ENCODE data around the gene KIFAP3.

Gene KIFAP3

DNA sequence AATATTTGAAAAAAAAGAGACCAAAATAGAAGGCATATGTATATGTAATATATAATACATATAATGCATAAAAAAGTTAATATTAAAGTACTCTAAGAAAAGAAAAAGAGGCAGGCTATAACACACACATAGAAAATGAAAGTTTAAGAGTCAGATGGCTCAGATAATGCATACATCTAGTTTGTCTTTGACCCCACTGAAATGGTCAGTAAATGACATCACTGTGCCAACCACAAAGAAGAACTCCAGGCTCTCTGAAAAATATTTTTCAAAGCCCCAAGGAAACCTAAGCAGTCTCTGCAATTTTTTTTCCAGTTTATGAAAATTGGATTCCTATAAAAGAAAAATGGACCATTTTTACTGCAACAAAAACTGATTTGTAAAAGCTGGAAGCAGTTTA, 125.4 kb downstream of the KIFAP3 start:
- no peak overlapping the region for H4K5ac ChIP-seq (ENCODE audit: low read length)
- H3K9ac ChIP-seq (ENCODE audit: low read length): no peak overlapping the region
- no peak overlapping the region for H3K4me3 ChIP-seq (ENCODE audit: low read length)
- H4K8ac ChIP-seq (ENCODE audit: low read depth, low read length): no peak overlapping the region
- H3K23ac ChIP-seq (ENCODE audit: low read length): no peak overlapping the region
- no peak overlapping the region for H3K4me2 ChIP-seq (ENCODE audit: low read length)
- no peak overlapping the region for H2BK5ac ChIP-seq (ENCODE audit: low read length)
- H2BK120ac ChIP-seq (ENCODE audit: low read depth, low read length): no peak overlapping the region
- H3K79me2 ChIP-seq (ENCODE audit: control insufficient read depth, insufficient read depth, low read length): no peaks in the 10 kb centered on the region
- H3K4me1 ChIP-seq (ENCODE audit: control insufficient read depth, low read depth, low read length): no peaks in the 10 kb centered on the region
- H3K4ac ChIP-seq (ENCODE audit: low read depth, low read length): no peak overlapping the region
- no peak overlapping the region for H3K27ac ChIP-seq (ENCODE audit: low read depth, low read length)
- no peaks in the 10 kb centered on the region for H3K27me3 ChIP-seq (ENCODE audit: insufficient read depth, low read length, poor library complexity)
- H3K18ac ChIP-seq (ENCODE audit: low read length): no peak overlapping the region
- no peaks in the 10 kb centered on the region for H3K36me3 ChIP-seq (ENCODE audit: control insufficient read depth, insufficient read depth, low read length)
- no peaks in the 10 kb centered on the region for H3K79me1 ChIP-seq (ENCODE audit: low read length)
- DNase-seq: no peak
- no peak overlapping the region for H2AK5ac ChIP-seq (ENCODE audit: low read length)
- no peak overlapping the region for H3K56ac ChIP-seq (ENCODE audit: low read length)
- H2BK15ac ChIP-seq (replicated peaks; ENCODE audit: low read depth): no peak overlapping the region

DNA sequence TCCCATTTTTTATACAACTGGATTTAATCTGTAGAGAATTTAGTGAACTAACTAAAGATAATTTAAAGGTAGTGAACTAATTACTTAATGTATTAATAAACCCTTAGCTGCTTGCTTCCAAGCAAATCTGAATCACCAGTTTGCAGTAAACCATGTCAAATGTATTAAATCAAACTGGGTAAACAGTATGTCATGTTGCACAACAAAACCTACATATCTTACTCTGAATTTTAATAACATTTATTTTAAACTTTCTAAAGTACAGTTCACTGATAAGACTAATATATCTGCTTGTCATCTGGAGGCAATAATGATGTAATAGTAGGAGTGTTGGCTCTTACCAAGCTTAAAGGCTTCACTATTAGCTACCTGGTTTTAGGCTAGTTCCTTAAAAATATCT, 128.3 kb downstream of the KIFAP3 start:
- H3K4me1 ChIP-seq (ENCODE audit: control insufficient read depth, low read depth, low read length): no peaks in the 10 kb centered on the region
- H3K27me3 ChIP-seq (ENCODE audit: insufficient read depth, low read length, poor library complexity): no peaks in the 10 kb centered on the region
- no peak overlapping the region for H3K23ac ChIP-seq (ENCODE audit: low read length)
- H4K5ac ChIP-seq (ENCODE audit: low read length): no peak overlapping the region
- H3K4ac ChIP-seq (ENCODE audit: low read depth, low read length): no peak overlapping the region
- no peak overlapping the region for H4K8ac ChIP-seq (ENCODE audit: low read depth, low read length)
- no peak overlapping the region for H2BK15ac ChIP-seq (replicated peaks; ENCODE audit: low read depth)
- H2BK5ac ChIP-seq (ENCODE audit: low read length): no peak overlapping the region
- no peaks in the 10 kb centered on the region for H3K79me1 ChIP-seq (ENCODE audit: low read length)
- no peak overlapping the region for H2BK120ac ChIP-seq (ENCODE audit: low read depth, low read length)
- no peak for DNase-seq
- no peak overlapping the region for H3K4me3 ChIP-seq (ENCODE audit: low read length)
- no peak overlapping the region for H3K56ac ChIP-seq (ENCODE audit: low read length)
- H2AK5ac ChIP-seq (ENCODE audit: low read length): no peak overlapping the region
- H3K27ac ChIP-seq (ENCODE audit: low read depth, low read length): no peak overlapping the region
- H3K79me2 ChIP-seq (ENCODE audit: control insufficient read depth, insufficient read depth, low read length): no peaks in the 10 kb centered on the region
- no peak overlapping the region for H3K4me2 ChIP-seq (ENCODE audit: low read length)
- no peak overlapping the region for H3K9ac ChIP-seq (ENCODE audit: low read length)
- H3K18ac ChIP-seq (ENCODE audit: low read length): no peak overlapping the region
- no peaks in the 10 kb centered on the region for H3K36me3 ChIP-seq (ENCODE audit: control insufficient read depth, insufficient read depth, low read length)

DNA sequence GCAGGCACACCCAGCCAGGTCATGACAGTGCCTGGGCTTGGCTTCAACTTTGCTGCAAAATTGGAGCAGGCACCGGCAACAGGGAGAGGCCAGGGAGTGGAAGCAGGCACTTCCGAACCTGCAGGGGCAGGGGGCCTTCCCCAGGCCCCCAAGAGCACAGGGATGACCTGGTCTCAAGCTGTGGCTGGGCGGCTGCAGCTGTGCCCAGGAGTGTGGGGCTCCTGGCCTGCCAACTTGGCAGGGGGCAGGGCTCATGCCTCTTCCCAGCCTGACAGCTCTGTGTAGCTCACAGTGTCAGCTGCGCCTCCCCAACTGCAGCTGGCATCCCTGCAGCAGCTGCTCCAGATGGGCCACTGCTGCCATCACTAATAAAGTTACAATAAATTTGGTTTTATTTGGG, 129.3 kb downstream of the KIFAP3 start:
- no peak overlapping the region for H2AK5ac ChIP-seq (ENCODE audit: low read length)
- no peak overlapping the region for H3K27ac ChIP-seq (ENCODE audit: low read depth, low read length)
- no peaks in the 10 kb centered on the region for H3K4me1 ChIP-seq (ENCODE audit: control insufficient read depth, low read depth, low read length)
- H3K4ac ChIP-seq (ENCODE audit: low read depth, low read length): no peak overlapping the region
- H3K79me1 ChIP-seq (ENCODE audit: low read length): no peaks in the 10 kb centered on the region
- no peak overlapping the region for H4K5ac ChIP-seq (ENCODE audit: low read length)
- H3K4me3 ChIP-seq (ENCODE audit: low read length): no peak overlapping the region
- no peak overlapping the region for H2BK5ac ChIP-seq (ENCODE audit: low read length)
- no peak overlapping the region for H2BK120ac ChIP-seq (ENCODE audit: low read depth, low read length)
- H3K56ac ChIP-seq (ENCODE audit: low read length): no peak overlapping the region
- H3K36me3 ChIP-seq (ENCODE audit: control insufficient read depth, insufficient read depth, low read length): no peaks in the 10 kb centered on the region
- no peak overlapping the region for H4K8ac ChIP-seq (ENCODE audit: low read depth, low read length)
- no peak overlapping the region for H3K23ac ChIP-seq (ENCODE audit: low read length)
- DNase-seq: no peak
- H3K27me3 ChIP-seq (ENCODE audit: insufficient read depth, low read length, poor library complexity): no peaks in the 10 kb centered on the region
- H3K18ac ChIP-seq (ENCODE audit: low read length): no peak overlapping the region
- H3K4me2 ChIP-seq (ENCODE audit: low read length): no peak overlapping the region
- H3K79me2 ChIP-seq (ENCODE audit: control insufficient read depth, insufficient read depth, low read length): no peaks in the 10 kb centered on the region
- H2BK15ac ChIP-seq (replicated peaks; ENCODE audit: low read depth): no peak overlapping the region
- WGBS (ENCODE audit: extremely low coverage, insufficient coverage, low lambda C conversion rate): no CpG with 5 or more reads among the region's 4 CpGs
- H3K9ac ChIP-seq (ENCODE audit: low read length): no peak overlapping the region

DNA sequence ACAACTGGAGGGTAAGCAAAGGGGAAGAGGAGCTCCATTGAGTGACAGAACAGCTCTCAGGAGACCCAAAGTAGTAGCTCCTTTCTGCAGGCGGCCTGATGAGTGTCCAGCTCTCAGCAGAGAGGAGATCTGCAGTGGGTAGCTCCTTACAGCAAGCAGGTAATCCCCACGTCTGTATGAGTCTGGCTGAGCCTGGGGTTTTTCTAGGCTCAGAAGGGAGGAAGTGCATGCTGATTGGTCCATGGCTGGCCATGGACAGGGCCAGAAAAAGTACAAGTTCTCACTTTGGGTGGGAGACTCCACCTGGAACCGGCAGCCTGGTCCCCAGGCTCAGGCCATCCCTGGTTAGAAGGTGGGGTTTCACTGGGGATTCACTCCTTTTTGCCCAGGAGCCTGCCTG, 129.9 kb downstream of the KIFAP3 start:
- Histone ChIP-seq H3K56ac (ENCODE audit: low read length) (no peak overlapping the region), H3K79me2 (ENCODE audit: control insufficient read depth, insufficient read depth, low read length) (no peaks in the 10 kb centered on the region), H2BK5ac (ENCODE audit: low read length) (no peak overlapping the region), H3K4me3 (ENCODE audit: low read length) (no peak overlapping the region), H2BK15ac (replicated peaks; ENCODE audit: low read depth) (no peak overlapping the region), H3K79me1 (ENCODE audit: low read length) (no peaks in the 10 kb centered on the region), H3K27ac (ENCODE audit: low read depth, low read length) (no peak overlapping the region), H3K4ac (ENCODE audit: low read depth, low read length) (no peak overlapping the region), H3K36me3 (ENCODE audit: control insufficient read depth, insufficient read depth, low read length) (no peaks in the 10 kb centered on the region), H3K4me2 (ENCODE audit: low read length) (no peak overlapping the region), H3K9ac (ENCODE audit: low read length) (no peak overlapping the region), H2BK120ac (ENCODE audit: low read depth, low read length) (no peak overlapping the region), H3K27me3 (ENCODE audit: insufficient read depth, low read length, poor library complexity) (no peaks in the 10 kb centered on the region), H3K23ac (ENCODE audit: low read length) (no peak overlapping the region), H4K8ac (ENCODE audit: low read depth, low read length) (no peak overlapping the region), H3K18ac (ENCODE audit: low read length) (no peak overlapping the region), H4K5ac (ENCODE audit: low read length) (no peak overlapping the region), H3K4me1 (ENCODE audit: control insufficient read depth, low read depth, low read length) (no peaks in the 10 kb centered on the region), H2AK5ac (ENCODE audit: low read length) (no peak overlapping the region)
- no CpG with 5 or more reads among the region's 3 CpGs for WGBS (ENCODE audit: extremely low coverage, insufficient coverage, low lambda C conversion rate)
- DNase-seq: no peak

DNA sequence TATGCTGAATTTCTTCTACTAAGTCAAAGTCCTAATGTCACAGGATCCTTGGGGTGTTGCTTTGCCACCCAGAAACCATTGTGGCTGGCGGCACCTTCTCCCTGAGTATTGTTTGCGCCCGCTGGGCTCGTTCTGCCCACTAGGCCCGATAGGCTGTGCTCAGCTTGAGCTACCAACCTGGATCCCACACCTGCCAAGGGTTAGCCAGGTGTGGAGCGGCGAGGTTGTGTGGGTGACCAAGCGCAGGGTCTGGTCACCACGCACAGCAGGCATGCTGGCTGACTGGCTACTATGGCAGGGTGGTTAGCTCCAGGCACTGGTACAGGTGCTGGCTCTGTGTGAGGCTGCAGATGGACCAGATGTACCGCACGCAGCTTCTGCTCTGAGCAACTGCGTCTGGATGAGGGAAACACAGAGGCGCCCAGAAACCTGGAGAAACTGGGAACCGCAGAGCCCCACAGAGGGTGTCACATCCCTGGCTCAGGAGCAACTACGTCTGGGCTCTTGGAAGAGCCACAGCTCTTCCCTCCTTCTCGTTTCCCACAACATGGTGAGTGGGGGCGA, 130.4 kb downstream of the KIFAP3 start:
- no peak overlapping the region for H2BK120ac ChIP-seq (ENCODE audit: low read depth, low read length)
- H2BK5ac ChIP-seq (ENCODE audit: low read length): no peak overlapping the region
- no peaks in the 10 kb centered on the region for H3K4me1 ChIP-seq (ENCODE audit: control insufficient read depth, low read depth, low read length)
- H3K18ac ChIP-seq (ENCODE audit: low read length): no peak overlapping the region
- no peak overlapping the region for H3K4me3 ChIP-seq (ENCODE audit: low read length)
- H3K23ac ChIP-seq (ENCODE audit: low read length): no peak overlapping the region
- no peak overlapping the region for H3K4ac ChIP-seq (ENCODE audit: low read depth, low read length)
- no peaks in the 10 kb centered on the region for H3K36me3 ChIP-seq (ENCODE audit: control insufficient read depth, insufficient read depth, low read length)
- no peak overlapping the region for H4K8ac ChIP-seq (ENCODE audit: low read depth, low read length)
- H3K27me3 ChIP-seq (ENCODE audit: insufficient read depth, low read length, poor library complexity): no peaks in the 10 kb centered on the region
- H3K79me2 ChIP-seq (ENCODE audit: control insufficient read depth, insufficient read depth, low read length): no peaks in the 10 kb centered on the region
- H3K79me1 ChIP-seq (ENCODE audit: low read length): no peaks in the 10 kb centered on the region
- H2BK15ac ChIP-seq (replicated peaks; ENCODE audit: low read depth): no peak overlapping the region
- no peak overlapping the region for H4K5ac ChIP-seq (ENCODE audit: low read length)
- DNase-seq: no peak
- no peak overlapping the region for H3K56ac ChIP-seq (ENCODE audit: low read length)
- no peak overlapping the region for H2AK5ac ChIP-seq (ENCODE audit: low read length)
- H3K4me2 ChIP-seq (ENCODE audit: low read length): no peak overlapping the region
- no CpG with 5 or more reads among the region's 17 CpGs for WGBS (ENCODE audit: extremely low coverage, insufficient coverage, low lambda C conversion rate)
- no peak overlapping the region for H3K27ac ChIP-seq (ENCODE audit: low read depth, low read length)
- no peak overlapping the region for H3K9ac ChIP-seq (ENCODE audit: low read length)

DNA sequence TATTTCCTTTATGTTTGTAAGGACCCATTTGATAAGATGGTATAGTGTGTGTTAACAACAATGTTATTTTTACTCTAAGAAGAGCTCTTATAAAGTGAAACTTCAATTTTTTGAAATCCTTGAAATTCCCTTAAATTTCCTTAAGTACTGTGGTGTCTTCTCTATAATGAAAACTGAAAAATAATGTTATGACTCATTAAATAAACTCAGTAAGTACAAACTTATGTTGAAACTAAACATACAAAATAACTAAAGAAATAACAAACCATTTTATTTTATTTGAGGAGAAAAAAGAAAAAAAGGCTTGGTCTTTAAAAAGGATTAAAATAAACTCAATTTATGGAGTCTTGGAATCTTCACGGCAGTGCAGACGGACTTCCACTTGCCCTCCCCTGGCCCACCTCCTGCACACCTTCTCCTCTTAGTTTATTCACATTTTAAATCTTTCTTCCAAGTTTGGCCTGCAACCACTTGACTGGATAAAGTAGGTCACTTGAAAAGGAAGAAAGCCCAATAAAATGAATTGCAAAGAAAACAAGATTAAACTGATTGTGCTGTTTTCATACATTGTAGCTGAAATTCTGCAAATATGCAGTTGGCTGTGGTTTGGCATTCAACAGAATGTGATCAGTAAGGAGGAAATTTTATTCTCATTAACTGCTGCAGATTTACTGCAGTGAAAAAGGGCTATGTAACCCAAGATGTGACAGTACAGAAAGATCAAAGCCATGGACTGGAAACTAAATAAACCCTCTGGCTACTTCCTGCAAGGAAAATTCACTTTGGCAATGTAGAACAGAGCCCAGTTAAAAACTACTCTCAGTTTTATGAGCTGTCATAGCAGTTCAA, 132.3 kb downstream of the KIFAP3 start:
- no peak overlapping the region for H3K4me3 ChIP-seq (ENCODE audit: low read length)

More for the DNA sequence above, 132.3 kb downstream of the KIFAP3 start:
- Histone ChIP-seq H2AK5ac (ENCODE audit: low read length) (no peak overlapping the region), H3K9ac (ENCODE audit: low read length) (no peak overlapping the region), H3K27me3 (ENCODE audit: insufficient read depth, low read length, poor library complexity) (no peaks in the 10 kb centered on the region), H3K27ac (ENCODE audit: low read depth, low read length) (no peak overlapping the region), H3K4me1 (ENCODE audit: control insufficient read depth, low read depth, low read length) (no peaks in the 10 kb centered on the region), H3K23ac (ENCODE audit: low read length) (no peak overlapping the region), H3K56ac (ENCODE audit: low read length) (no peak overlapping the region), H3K36me3 (ENCODE audit: control insufficient read depth, insufficient read depth, low read length) (no peaks in the 10 kb centered on the region), H2BK15ac (replicated peaks; ENCODE audit: low read depth) (no peak overlapping the region), H4K8ac (ENCODE audit: low read depth, low read length) (no peak overlapping the region), H2BK5ac (ENCODE audit: low read length) (no peak overlapping the region), H4K5ac (ENCODE audit: low read length) (no peak overlapping the region), H3K79me1 (ENCODE audit: low read length) (no peaks in the 10 kb centered on the region), H3K4me2 (ENCODE audit: low read length) (no peak overlapping the region), H3K18ac (ENCODE audit: low read length) (no peak overlapping the region), H3K4ac (ENCODE audit: low read depth, low read length) (no peak overlapping the region), H3K79me2 (ENCODE audit: control insufficient read depth, insufficient read depth, low read length) (no peaks in the 10 kb centered on the region), H2BK120ac (ENCODE audit: low read depth, low read length) (no peak overlapping the region)
- no peak for DNase-seq
- no CpG with 5 or more reads among the region's 2 CpGs for whole genome bisulfite sequencing (ENCODE audit: extremely low coverage, insufficient coverage, low lambda C conversion rate)

All from mesendoderm (in vitro differentiated cells).